Measurements from ENCODE around the gene SENP1. TPM values are rescaled to one million over a fixed set of nuclear protein-coding genes. Genes with fewer than 3 reads are reported as not detected.

The SENP1 gene
- total RNA-seq, 2 donors from 2014 or later = 11.4 to 15.8 TPM

DNA sequence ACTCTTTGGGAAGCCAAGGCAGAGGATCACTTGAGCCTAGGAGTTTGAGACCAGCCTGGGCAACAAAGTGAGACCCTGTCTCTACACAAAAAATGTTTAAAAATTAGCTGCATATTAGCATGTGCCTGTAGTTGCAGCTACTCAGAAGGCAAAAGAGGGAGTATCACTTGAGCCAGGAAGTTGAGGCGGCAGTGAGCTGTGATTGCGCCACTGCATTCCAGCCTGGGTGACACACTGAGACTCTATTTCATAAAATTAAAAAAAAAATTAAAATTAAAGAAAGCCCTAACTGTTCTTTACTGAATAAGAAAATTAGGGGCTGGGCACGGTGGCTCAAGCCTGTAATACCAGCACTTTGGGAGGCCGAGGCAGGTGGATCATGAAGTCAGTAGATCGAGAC, 27.0 kb downstream of the SENP1 start:
- Histone ChIP-seq H3K27ac (no peak overlapping the region), H3K9me3 (no peaks in the 10 kb centered on the region), H3K4me1 (no peaks in the 10 kb centered on the region), H3K36me3 (replicated peaks in 1 of 2; ENCODE audit: insufficient read depth in 1 of 2, low read depth in 2 of 2) (peaks cover 0 to 7% of the 10 kb centered on the region in 2 donors), H3K4me3 (no peak overlapping the region), H3K27me3 (no peaks in the 10 kb centered on the region)
- WGBS, 2 donors = 96% methylated on average over 5 of the region's 5 CpGs
- intact Hi-C loops (cut with DNase I) = no loop called here
- ATAC-seq (no peak), DNase-seq (no peak)
- TF ChIP-seq, protein P1, sequence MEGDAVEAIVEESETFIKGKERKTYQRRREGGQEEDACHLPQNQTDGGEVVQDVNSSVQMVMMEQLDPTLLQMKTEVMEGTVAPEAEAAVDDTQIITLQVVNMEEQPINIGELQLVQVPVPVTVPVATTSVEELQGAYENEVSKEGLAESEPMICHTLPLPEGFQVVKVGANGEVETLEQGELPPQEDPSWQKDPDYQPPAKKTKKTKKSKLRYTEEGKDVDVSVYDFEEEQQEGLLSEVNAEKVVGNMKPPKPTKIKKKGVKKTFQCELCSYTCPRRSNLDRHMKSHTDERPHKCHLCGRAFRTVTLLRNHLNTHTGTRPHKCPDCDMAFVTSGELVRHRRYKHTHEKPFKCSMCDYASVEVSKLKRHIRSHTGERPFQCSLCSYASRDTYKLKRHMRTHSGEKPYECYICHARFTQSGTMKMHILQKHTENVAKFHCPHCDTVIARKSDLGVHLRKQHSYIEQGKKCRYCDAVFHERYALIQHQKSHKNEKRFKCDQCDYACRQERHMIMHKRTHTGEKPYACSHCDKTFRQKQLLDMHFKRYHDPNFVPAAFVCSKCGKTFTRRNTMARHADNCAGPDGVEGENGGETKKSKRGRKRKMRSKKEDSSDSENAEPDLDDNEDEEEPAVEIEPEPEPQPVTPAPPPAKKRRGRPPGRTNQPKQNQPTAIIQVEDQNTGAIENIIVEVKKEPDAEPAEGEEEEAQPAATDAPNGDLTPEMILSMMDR (IDR thresholded peaks at IDR 0.05) = no peak
- no peak for TF ChIP-seq POLR2A (IDR thresholded peaks at IDR 0.05)

- 80 to 99% methylated on average over 2 of the region's 2 CpGs for WGBS, 2 donors
- Histone ChIP-seq H3K36me3 (replicated peaks in 1 of 2; ENCODE audit: insufficient read depth in 1 of 2, low read depth in 2 of 2) (peaks cover 0 to 7% of the 10 kb centered on the region in 2 donors), H3K27ac (no peak overlapping the region)
These were observed 28.8 kb downstream of the SENP1 start for GRCh38 chr12:48077111-48077510.

DNA sequence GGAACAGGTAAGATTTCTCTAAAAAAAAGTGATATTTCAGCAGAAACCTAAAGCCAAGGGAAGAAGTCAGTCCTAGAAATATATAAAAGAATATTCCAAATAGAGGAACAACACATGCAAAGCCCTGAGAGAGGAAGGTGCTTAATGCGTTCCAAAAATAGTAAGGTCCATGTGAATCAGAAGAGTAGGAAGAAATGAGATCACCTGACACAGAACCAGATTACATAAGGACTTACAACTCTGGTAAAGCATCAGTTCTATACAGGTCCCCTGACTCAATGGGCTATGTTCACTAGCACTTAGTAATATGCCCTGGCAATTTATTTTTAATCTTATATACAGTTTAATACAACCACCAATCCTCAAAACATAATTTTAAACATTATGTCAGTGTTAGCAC, 30.0 kb downstream of the SENP1 start:
- Histone ChIP-seq H3K27ac (no peak overlapping the region), H3K36me3 (replicated peaks in 1 of 2; ENCODE audit: insufficient read depth in 1 of 2, low read depth in 2 of 2) (peaks cover 0 to 8% of the 10 kb centered on the region in 2 donors), H3K4me3 (no peak overlapping the region), H3K27me3 (no peaks in the 10 kb centered on the region), H3K9me3 (no peaks in the 10 kb centered on the region), H3K4me1 (no peaks in the 10 kb centered on the region)
- ATAC-seq (no peak), DNase-seq (no peak)
- TF ChIP-seq, protein P1 (IDR thresholded peaks at IDR 0.05) = no peak
- TF ChIP-seq POLR2A (IDR thresholded peaks at IDR 0.05) = no peak
- intact Hi-C loops (cut with DNase I) = no loop called here
- WGBS, 2 donors = 67 to 74% methylated on average over 1 of the region's 1 CpG

More at GRCh38 chr12:48077111-48077510, 28.8 kb downstream of the SENP1 start:
- TF ChIP-seq, protein P1 (IDR thresholded peaks at IDR 0.05) = no peak
- TF ChIP-seq POLR2A (IDR thresholded peaks at IDR 0.05) = no peak
- DNase-seq = no peak
- no peak overlapping the region for H3K4me3 ChIP-seq
- intact Hi-C loops (cut with DNase I) = no loop called here
- H3K4me1 ChIP-seq = no peaks in the 10 kb centered on the region
- no peaks in the 10 kb centered on the region for H3K9me3 ChIP-seq
- ATAC-seq = no peak
- H3K27me3 ChIP-seq = no peaks in the 10 kb centered on the region

DNA sequence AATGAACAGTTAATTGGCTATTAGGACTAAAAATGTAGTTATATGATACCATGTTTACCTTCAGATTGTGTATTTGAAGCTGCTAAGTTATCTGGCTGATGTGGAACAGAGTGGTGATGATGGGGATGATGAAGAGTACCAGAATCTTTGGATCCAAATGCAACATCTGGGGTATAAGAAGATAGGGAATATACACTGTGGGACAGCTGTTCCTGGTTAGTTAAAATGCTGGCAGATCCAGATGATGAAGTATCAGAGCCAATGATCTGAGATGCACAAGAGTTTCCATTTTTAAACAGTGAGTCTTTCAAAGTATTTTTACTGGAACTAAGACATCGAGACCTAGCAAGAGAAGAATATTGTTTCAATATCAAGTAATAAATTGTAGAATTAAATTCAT, 31.6 kb downstream of the SENP1 start:
- no peak for TF ChIP-seq POLR2A (IDR thresholded peaks at IDR 0.05)
- TF ChIP-seq, protein P1 (IDR thresholded peaks at IDR 0.05) = no peak
- Histone ChIP-seq H3K27me3 (no peaks in the 10 kb centered on the region), H3K36me3 (replicated peaks in 1 of 2; ENCODE audit: insufficient read depth in 1 of 2, low read depth in 2 of 2) (peaks cover 0 to 9% of the 10 kb centered on the region in 2 donors), H3K27ac (no peak overlapping the region), H3K9me3 (no peaks in the 10 kb centered on the region), H3K4me1 (no peaks in the 10 kb centered on the region), H3K4me3 (no peak overlapping the region)
- DNase-seq (no peak), ATAC-seq (no peak)
- WGBS, 2 donors = 90 to 97% methylated on average over 1 of the region's 1 CpG
- intact Hi-C loops (cut with DNase I) = no loop called here

DNA sequence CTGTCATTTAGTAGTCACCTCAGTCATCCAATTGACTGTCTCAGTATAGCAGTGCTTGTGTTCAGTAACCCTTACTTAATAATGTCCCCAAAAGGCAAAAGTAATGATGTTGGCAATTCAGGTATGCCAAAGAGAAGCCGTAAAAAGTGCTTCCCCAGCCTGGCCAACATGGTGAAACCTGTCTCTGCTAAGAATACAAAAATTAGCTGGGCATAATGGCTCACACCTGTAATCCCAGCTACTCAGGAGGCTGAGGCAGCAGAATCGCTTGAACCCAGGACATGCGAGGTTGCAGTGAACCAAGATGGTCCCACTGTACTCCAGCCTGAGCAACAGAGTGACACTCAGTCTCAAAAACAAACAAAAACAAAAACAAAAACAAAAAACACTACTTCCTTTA, 33.6 kb downstream of the SENP1 start:
- no peaks in the 10 kb centered on the region for H3K4me1 ChIP-seq
- H3K36me3 ChIP-seq (replicated peaks in 1 of 2; ENCODE audit: insufficient read depth in 1 of 2, low read depth in 2 of 2) = peaks cover 0 to 9% of the 10 kb centered on the region in 2 donors
- intact Hi-C loops (cut with DNase I) = no loop called here
- WGBS, 2 donors = 94 to 100% methylated on average over 3 of the region's 3 CpGs
- no peak overlapping the region for H3K4me3 ChIP-seq
- H3K27me3 ChIP-seq = no peaks in the 10 kb centered on the region
- no peaks in the 10 kb centered on the region for H3K9me3 ChIP-seq
- no peak overlapping the region for H3K27ac ChIP-seq
- ATAC-seq (no peak), DNase-seq (no peak)
- no peak for TF ChIP-seq POLR2A (IDR thresholded peaks at IDR 0.05)
- TF ChIP-seq, protein P1 (IDR thresholded peaks at IDR 0.05) = no peak
